Left hindlimb (tissue), 1 donor: Measurements from ENCODE around the gene FOXJ3.

Experiments used
- DNase-seq: peaks from one replicate; pipeline ENCODE4 v3.0.0-alpha.2; 2018

Gene FOXJ3

GRCh38 chr1:42335050-42335808 lies at the start of gene FOXJ3:
Gene FOXJ3, minus strand, starts transcription at chr1:42335235. Its CDS starts 24,142 bp downstream, at chr1:42311093.
- DNase-seq: peak; percentile 93

- DNase-seq: no peak
Observed at GRCh38 chr1:42381280-42381673, 46.2 kb upstream of the FOXJ3 start.

- DNase-seq: peak; percentile 56
Observed at GRCh38 chr1:42380586-42381279, 45.7 kb upstream of the FOXJ3 start, which contains the start of gene RIMKLA. Gene RIMKLA, plus strand, starts transcription at chr1:42380792. Its CDS starts 143 bp downstream, at chr1:42380935.

GRCh38 chr1:42379794-42380585 lies 45.0 kb upstream of the FOXJ3 start:
- no peak for DNase-seq

GRCh38 chr1:42372796-42373195 lies 37.8 kb upstream of the FOXJ3 start:
- no peak for DNase-seq

GRCh38 chr1:42370876-42371549 lies 36.0 kb upstream of the FOXJ3 start:
- DNase-seq: no peak

GRCh38 chr1:42369471-42369870 lies 34.4 kb upstream of the FOXJ3 start:
- no peak for DNase-seq

GRCh38 chr1:42368096-42368795 lies 33.2 kb upstream of the FOXJ3 start:
- no peak for DNase-seq

- no peak for DNase-seq
Observed at GRCh38 chr1:42365118-42365517, 30.1 kb upstream of the FOXJ3 start.

GRCh38 chr1:42364542-42364941 lies 29.5 kb upstream of the FOXJ3 start:
- DNase-seq: no peak

- no peak for DNase-seq
Observed at GRCh38 chr1:42364089-42364488, 29.1 kb upstream of the FOXJ3 start.

- no peak for DNase-seq
Observed at GRCh38 chr1:42359466-42359865, 24.4 kb upstream of the FOXJ3 start.

GRCh38 chr1:42358791-42359190 lies 23.8 kb upstream of the FOXJ3 start:
- DNase-seq: no peak

GRCh38 chr1:42350086-42350485 lies 15.1 kb upstream of the FOXJ3 start:
- no peak for DNase-seq

- no peak for DNase-seq
Observed at GRCh38 chr1:42348498-42348897, 13.5 kb upstream of the FOXJ3 start.

GRCh38 chr1:42343049-42343448 lies 8.0 kb upstream of the FOXJ3 start:
- DNase-seq: no peak

- DNase-seq: no peak
Observed at GRCh38 chr1:42340901-42341300, 5.9 kb upstream of the FOXJ3 start.

- DNase-seq: no peak
Observed at GRCh38 chr1:42340093-42340492, 5.1 kb upstream of the FOXJ3 start.

- DNase-seq: no peak
Observed at GRCh38 chr1:42336978-42337377, 1.9 kb upstream of the FOXJ3 start.

- no peak for DNase-seq
Observed at GRCh38 chr1:42335809-42336518, 929 bp upstream of the FOXJ3 start.

- peak; percentile 77 for DNase-seq
Observed at GRCh38 chr1:42334240-42335049, 590 bp downstream of the FOXJ3 start.
